Measurements from ENCODE around the gene ATP13A3. TPM values are rescaled to one million over a fixed set of nuclear protein-coding genes. Genes with fewer than 3 reads are reported as not detected.

The ATP13A3 gene
- total and polyA plus RNA-seq, 2 experiments from 2014 or later: 20.0 to 202 TPM

GRCh38 chr3:194422188-194422587 lies 64.6 kb downstream of the ATP13A3 start:
- peaks cover 40% of the 10 kb centered on the region for H3K36me3 Mint-ChIP-seq (ENCODE audit: low read depth)
- H3K4me1 ChIP-seq (ENCODE audit: insufficient read depth): no peaks in the 10 kb centered on the region
- H3K27me3 ChIP-seq (ENCODE audit: insufficient read depth): no peaks in the 10 kb centered on the region
- no peaks in the 10 kb centered on the region for H3K9me2 ChIP-seq (ENCODE audit: insufficient read depth)
- H3K4me3 Mint-ChIP-seq: no peak overlapping the region
- H3K79me2 ChIP-seq (replicated peaks; ENCODE audit: insufficient read depth): no peaks in the 10 kb centered on the region
- H3K27ac ChIP-seq (ENCODE audit: low read depth): no peak overlapping the region
- DNase-seq (ENCODE audit: low spot score) (no peak), ATAC-seq (no peak)
- no peaks in the 10 kb centered on the region for H3K9me3 Mint-ChIP-seq
- no peaks in the 10 kb centered on the region for H3F3A ChIP-seq (replicated peaks; ENCODE audit: low read depth)
- no peak overlapping the region for H3K27ac Mint-ChIP-seq
- H3K4me1 Mint-ChIP-seq: no peaks in the 10 kb centered on the region
- no peak overlapping the region for H3K4me3 ChIP-seq
- H3K27me3 Mint-ChIP-seq (ENCODE audit: insufficient read depth, low read depth, poor library complexity): peaks cover 1% of the 10 kb centered on the region
- H2AFZ ChIP-seq: no peak overlapping the region
- peaks cover 8% of the 10 kb centered on the region; the same call in 1 of the 2 replicates for H4K20me1 ChIP-seq (replicated peaks; ENCODE audit: insufficient read depth)
- H3K4me2 ChIP-seq: no peak overlapping the region
- TF ChIP-seq ZNF114 (CRISPR knock-in tag; IDR thresholded peaks at IDR 0.05): no peak
- no peak for TF ChIP-seq JUNB (IDR thresholded peaks at IDR 0.05; ENCODE audit: unreplicated experiment)
- TF ChIP-seq ZNF462 (CRISPR knock-in tag; IDR thresholded peaks at IDR 0.05): no peak
- no peak for TF ChIP-seq POLR2AphosphoS5 (IDR thresholded peaks at IDR 0.05; ENCODE audit: low read depth)
- TF ChIP-seq ETS1 (IDR thresholded peaks at IDR 0.05): no peak
- no peak for TF ChIP-seq NANOG (IDR thresholded peaks at IDR 0.05; ENCODE audit: borderline replicate concordance)
- peaks cover 24% of the 10 kb centered on the region for H3K36me3 ChIP-seq (ENCODE audit: insufficient read depth)
